ENCODE data around the gene FASTKD2.

GRCh38 chr2:206716623-206717022 is 48.8 kb upstream of the FASTKD2 start:
- no peak for TF ChIP-seq MYC (IDR thresholded peaks at IDR 0.05; ENCODE audit: low read depth, low read length)
- TF ChIP-seq CTCF (IDR thresholded peaks at IDR 0.05; ENCODE audit: extremely low read depth in 1 of 2, insufficient read depth in 1 of 2, low read depth in 1 of 2, low read length in 2 of 2): no peak
- no peak for TF ChIP-seq FOS (IDR thresholded peaks at IDR 0.05; ENCODE audit: borderline replicate concordance, insufficient read depth, low read length)
- no peak for TF ChIP-seq POLR2A (IDR thresholded peaks at IDR 0.05; ENCODE audit: low read depth, low read length)
- no peak for TF ChIP-seq JUN (IDR thresholded peaks at IDR 0.05; ENCODE audit: borderline replicate concordance, insufficient read depth, insufficient read length, low read depth)
- no peak for TF ChIP-seq POLR2AphosphoS5 (IDR thresholded peaks at IDR 0.05; ENCODE audit: insufficient read depth, low read depth, low read length)
- TF ChIP-seq EZH2 (IDR thresholded peaks at IDR 0.05; ENCODE audit: borderline replicate concordance, low read depth, low read length, severe bottlenecking): no peak

All from endothelial cell of umbilical vein (primary cell).